HG03108 (cell line): ENCODE measurements around the gene USP13.
"Not testable (repeated sequence)": the region's sequence is repeated elsewhere in the genome, so short reads cannot be mapped to it uniquely, and the experiment has no call there.

Source experiments
- ATAC-seq: cut with Tn5 transposase; IDR thresholded peaks from one replicate; pipeline ENCODE4 v1.9.1; 2021; ENCODE audit warnings: moderate library complexity; ENCODE audit not compliant: unreplicated experiment

The USP13 gene

DNA sequence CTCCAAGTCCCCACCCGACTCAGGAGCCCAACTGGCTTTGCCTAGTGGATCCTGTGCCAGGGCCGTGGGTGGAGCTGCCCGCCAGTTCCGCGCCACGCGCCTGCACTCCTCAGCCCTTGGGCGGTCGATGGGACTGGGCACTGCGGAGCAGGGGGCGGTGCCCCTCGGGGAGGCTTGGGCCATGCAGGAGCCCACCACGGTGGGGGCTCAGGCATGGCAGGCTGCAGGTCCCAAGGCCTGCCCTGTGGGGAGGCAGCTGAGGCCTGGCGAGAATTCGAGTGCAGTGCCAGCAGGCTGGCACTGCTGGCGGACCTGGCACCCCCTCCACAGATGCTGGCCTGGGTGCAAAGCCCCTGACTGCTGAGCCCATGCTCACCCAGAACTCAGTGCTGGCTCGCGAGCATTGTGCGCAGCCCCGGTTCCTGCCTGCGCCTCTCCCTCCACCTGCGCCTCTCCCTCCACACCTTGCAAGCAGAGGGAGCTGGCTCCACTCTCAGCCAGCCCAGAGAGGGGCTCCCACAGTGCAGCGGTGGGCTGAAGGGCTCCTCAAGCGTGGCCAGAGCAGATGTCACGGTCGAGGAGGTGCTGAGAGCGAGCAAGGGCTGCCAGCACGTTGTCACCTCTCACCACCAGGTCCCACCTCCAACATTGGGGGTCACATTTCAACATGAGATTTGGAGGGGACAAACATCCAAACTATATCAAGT is 122.7 kb downstream of the USP13 start:
- no peak for ATAC-seq

DNA sequence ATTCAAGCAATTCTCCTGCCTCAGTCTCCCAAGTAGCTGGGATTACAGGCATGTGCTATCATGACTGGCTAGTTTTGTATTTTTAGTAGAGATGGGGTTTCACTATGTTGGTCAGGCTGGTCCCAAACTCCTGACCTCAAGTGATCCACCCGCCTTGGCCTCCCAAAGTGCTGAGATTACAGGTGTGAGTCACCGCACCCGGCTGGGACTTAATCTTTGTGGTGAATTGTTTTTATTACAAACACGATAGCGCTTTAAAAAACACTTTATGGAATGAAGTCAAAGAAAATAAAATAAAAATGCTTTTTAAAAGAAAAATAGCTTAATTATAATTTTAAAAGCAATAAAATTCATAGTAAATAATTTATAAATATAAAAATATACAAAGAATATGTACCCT is 130.0 kb downstream of the USP13 start:
- ATAC-seq: not testable (repeated sequence)

DNA sequence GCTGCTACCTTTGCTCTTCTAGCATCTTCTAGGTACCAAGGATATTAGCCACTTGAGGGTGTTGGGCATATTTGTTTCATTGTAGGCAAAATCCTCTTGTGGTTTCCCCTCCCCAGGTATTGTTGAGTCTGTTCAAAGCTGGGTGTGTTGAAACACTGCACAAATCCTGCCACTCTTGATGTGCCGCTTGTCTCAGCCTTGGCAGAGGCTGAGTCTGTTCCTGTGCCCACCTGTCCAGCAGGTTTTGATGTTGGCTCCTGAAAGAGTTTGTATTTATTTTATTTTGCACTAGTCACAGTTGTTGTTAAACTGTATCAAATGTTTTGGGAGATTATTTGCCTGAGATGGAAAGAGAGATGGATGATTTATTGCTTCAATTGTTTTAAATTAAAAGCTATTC is 136.2 kb downstream of the USP13 start:
- ATAC-seq: no peak

DNA sequence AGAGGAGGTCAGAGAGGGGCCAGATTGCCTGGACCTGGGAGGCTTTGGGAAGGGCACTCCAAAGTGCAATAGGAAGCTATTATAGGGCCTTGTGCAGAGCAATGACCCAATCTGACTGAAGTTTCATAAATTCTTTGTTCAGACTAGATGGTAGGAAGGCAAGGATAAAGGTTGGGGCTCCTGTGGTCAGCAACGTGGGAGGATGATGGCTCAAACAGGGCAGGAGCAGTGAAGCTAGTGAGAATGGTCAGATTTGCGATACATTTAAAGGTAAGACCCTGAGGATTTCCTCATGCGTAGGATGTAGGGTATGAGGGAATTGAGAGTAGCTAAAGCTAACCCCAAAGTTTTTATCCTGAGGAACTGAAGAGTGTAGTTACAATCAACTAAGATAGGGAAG is 139.0 kb downstream of the USP13 start:
- no peak for ATAC-seq

DNA sequence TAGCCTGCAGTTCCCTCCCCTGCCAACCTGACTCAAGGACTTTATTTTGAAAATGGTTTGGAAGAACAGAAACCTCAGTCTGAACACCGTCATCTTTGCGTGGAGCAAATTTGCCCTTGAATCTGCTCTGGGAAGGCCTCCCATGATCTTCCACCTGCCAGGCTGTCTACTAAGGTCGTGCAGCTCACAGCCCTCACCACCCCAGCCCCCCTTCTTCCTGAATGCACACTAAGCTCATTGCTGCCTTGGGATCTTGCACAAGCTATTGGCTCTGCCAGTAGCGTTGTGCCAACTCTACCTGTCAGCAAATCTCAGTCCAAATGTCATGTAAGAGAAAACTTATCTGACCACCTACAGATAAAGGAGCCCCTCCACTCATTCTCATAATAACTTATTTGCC is 141.5 kb downstream of the USP13 start:
- no peak for ATAC-seq

DNA sequence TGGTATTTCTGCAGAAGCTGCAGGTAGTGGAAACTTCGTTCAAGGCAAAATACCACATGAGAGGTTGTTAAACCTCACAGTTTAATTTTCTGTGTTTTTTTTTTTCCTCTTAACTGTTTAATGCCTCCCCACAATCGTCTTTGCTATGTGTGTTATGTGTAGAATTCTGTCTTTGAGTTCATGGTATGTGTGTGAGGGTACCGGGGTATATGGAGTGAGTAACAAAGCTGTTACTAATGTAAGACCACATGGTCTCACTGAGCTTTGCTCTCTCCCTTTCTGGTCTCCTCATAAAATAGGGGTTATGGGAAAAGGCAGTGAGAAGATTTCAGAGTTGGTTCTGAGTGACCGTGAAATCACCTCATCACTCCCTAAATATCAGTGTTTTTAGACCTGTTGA is 143.6 kb downstream of the USP13 start:
- ATAC-seq: no peak

DNA sequence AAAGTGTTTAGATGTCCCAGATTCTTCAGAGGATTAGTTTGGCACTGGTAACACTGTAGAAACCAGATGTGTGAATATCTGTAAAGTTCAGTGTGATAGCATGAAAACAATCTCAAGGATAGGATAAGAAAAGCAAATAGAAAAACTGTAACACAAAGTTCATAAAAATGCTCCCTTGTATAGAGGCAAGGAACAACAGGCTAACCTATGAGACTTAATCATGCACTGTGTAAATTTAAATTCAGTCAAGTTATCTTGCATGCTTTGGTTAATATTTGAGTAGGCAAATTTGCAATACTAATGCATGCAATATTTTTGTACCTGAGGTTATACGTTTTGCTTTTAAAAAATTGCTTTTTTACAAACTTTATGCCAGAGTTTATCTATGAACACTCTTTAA is 144.4 kb downstream of the USP13 start:
- no peak for ATAC-seq

DNA sequence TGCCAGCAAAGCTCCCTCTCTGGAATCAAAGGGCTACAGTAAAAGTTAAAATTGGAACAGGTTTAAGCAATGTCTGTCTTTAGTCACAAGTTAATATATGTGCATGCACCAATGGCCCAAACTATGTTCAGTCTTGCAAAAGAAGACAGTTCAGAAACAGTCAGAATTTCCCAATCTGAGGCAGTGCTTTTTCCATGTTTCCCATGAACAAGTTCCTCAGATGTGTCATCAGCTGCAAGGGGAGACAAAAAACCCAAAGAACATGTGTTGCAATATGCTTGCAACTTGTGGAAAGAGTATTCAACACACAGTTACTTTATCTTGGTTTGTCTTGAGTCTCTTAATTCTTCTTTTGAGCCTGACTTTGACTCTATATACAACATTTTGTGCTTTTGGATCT is 148.4 kb downstream of the USP13 start:
- ATAC-seq: no peak

DNA sequence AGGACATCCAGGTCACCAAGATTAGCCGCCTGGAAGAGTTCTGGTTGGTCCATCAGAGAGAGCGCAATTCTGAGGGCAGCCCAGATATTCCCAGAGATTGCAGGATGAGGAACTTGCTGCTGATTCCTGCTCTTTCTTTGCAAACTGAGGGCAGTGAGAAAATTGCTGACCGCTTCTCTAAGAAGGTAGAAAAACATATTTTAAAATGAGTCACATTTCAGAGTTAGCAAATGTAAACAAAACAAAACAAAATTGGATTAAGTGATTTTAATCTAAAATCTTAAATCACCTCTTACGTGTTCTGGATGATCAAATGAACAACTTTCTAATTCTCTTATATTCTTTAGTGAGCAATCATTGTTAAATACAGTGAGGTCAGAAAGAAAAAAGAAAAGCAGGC is 149.0 kb downstream of the USP13 start:
- no peak for ATAC-seq

DNA sequence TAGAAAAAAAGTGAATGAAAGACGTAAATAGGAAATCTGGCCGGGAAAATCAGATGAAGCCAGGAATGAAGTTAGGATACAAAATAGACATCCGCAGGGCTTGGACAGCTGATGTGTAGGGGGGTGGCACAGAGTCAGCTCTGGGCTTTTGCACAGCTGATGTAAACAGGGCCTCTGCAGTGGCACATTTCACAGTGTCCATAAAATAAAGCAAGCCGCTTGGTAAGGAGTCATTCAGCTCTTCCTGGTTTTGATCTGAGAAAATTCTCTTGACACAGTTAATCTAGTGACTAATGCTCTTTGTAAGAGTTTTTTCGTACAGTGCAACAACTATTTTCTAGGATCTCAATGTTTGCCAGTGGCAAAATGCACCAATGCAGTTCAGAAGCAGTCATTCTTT is 153.3 kb downstream of the USP13 start:
- ATAC-seq: no peak

DNA sequence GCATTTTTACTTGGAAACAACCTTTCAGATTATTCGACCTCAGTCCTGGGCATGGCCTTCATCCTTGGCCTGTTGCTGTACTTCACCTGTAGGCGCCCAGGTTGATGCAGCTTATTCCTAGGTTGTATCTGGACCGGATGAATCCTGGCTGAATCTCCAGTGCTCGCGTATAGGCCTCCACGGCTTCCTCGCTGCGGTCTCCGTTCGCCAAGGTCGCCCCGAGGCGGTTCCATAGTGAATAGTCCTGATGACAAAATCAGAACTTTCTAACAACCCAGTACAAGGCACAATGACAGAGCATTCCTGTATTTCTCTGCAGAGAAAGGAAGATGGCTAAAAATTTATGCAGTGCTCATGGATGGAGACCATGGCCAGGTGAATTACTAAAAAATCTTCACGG is 154.7 kb downstream of the USP13 start:
- ATAC-seq: no peak

DNA sequence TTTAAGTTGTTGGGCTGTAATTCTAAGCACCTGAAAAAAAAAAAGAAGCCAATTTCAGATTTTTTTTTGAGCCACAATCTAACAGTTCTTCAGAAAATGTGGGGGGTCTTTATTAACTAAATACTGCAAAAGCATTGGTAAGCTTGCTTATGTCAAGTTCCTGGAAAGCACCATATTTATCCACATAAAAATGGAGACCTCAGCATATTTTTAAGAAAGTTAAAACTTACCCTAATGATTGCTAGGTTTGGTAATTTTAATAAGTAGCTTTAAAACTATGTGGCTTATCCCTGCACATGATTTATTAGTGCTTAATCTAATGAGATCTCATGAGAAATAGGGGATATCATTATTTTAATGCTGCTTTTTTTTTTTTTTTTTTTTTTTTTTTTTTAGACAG is 156.8 kb downstream of the USP13 start:
- no peak for ATAC-seq

DNA sequence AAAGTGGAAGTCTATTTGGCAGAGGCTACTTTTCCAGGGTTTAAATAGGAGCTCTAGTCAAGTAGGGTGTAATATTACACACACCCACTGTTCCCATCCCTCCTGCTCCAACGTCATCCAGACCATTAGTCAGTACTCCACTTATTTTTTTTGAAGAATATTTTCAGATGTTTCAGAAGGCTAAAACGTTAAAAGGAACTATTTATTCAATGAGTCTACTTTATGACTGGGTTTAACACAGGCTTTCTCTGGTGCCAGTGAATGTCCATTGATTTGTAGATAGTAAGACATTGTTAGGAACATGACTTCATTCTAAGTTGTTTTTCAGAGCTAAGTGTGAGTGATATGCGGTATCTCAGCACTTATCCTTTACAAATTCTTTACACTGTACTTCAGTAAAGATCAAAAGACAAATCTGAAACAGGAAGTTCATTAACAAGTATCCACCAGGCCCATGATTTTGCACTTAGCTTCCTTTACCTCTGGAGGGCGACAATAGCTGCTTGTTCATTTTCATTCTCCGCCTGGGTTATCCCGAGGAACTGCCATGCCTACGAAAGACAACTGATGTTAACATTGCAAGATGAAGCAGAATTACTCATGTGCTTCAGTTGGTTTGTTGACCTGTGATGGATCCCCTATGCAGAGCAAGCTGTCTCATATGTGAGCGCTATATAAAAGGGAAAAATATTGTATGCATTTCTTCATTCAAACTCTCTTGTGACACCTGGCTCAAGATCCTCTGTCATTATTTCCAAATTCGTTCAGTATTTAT is 158.7 kb downstream of the USP13 start:
- peak; percentile 80 for ATAC-seq

DNA sequence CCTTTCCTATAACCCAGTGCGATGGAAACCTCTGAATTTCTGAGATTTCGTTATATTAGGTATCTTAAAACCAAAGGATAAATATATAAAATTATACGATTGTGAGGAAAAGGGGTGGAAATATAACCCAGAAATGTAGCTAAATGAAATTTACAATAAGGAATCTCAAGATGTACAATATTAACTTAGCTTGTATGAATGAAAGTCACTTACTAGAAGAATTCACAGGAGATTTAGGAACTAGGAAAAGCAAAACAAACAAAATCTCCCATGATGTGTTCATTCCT is 159.2 kb downstream of the USP13 start:
- no peak for ATAC-seq

DNA sequence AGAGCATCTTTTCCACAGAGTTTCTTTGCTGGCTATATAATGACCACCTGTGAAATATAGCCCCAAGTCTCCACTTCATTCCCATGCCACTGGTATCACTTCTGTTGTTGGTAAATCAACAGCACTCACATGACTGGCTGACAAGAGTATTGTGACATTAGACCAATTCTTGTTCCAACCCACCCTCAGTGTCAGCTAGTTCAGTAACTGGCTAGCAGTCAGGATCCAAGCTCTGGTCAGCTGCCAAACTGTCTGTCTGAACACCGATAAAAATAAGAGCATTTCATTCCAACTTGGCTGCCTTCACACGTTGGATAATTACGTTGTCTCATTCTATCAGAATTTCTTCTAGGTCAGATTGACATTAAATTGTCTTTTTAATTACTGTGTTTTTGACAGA is 166.5 kb downstream of the USP13 start:
- no peak for ATAC-seq

DNA sequence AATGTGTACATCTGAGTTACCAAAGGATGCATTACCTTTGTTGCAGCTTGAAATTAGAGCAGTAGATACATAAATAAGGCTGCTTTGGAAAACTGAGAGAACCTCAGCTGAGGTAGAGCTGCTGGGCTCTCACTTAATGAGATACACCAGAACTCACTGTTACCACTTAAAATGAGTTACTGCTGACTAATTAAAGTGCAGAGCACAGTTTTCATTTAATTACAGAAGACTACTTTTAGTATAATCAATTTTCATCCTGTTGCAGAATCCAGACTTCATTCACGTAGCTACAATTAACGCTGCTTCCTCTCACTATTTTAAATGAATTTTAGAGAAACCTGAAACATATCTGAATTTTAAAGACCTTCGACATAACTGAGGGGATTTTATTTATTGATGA is 169.5 kb downstream of the USP13 start:
- no peak for ATAC-seq

DNA sequence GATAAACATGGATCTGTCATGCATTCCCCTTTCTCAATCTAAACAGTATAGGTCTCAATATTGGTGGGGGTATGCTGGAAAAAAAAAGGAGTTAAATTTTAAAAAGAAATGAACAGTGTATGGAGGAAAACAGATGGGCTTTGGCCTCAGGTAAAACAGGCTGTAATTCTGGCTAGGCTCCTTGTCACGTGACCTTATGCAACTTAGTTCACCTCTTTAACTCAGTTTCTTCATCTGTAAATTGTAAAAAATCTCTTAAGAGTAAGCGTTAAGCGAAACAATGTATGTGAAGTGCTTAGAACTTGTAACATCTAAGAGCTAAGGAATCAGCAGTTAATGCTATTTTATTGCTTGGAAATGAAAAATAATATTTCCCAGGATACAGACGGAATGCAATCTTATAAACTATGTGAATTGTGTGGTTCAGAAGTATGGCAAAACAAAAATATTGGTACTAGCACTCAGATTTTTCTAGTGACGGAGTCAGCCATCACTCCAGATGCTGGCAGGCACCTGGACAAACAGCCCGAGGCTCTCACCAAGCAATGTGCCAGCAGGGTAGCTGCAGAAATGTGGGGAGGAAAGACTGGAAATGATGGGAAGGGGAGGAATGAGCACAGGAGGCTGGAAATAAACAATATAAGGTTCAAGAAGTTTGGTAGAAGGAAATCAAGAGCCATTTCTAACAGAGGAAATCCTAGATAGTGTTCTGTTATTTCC is 172.8 kb downstream of the USP13 start:
- no peak for ATAC-seq

DNA sequence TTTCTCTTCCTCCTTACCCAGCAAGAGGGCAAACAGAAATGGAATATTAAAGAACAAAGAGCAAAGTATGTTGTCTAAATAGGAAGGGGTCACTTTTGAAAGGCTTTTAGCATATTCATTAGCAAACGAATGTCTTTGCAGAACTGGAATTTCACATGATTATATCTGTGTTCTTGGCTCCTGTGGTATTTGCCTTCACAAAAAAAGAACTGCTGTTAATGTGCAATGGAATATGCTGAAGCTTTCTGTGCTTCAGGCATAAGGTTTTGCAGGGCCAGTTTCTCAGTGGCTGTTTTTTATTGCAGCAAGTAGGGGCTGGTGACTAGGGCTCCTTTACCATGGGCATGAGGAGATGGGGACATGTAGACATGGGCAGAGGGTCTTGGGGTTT is 173.4 kb downstream of the USP13 start:
- ATAC-seq: no peak

DNA sequence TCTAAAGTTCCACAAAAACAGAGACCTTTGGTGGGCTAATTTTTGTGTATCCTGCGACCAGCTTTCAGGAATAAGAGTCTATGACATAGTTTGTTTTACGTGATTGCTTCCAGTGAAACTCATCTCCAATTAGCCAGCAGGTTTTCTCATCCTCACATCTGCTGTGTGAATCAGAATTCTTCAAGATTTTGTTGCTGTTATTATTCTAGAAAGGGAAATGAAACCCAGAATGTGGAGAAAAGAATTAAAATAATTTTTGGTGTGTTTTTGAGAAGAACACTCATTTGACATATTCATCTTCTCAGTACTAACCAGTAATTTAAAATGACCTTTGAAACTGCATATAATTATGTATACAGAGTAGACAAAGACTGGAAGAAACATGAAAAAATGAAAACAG is 175.9 kb downstream of the USP13 start:
- ATAC-seq: no peak

DNA sequence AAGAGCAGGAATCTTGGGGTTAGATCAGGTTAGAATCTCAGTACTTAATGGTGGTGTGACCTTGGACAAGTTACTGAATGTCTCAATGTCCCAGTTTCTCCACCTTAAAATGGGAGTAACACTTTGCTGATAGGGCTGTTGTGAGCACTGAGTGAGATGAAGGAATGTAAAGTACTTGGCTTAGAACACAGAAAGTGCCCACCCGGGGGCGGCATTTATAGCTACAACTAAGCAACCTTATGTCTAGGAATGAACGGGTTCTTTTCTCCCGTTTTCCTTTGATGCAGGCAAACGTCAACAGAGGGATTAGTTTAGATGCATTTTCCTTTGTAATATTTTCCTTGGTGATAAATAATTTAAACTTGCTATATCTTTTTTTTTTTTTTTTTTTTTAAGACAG is 176.6 kb downstream of the USP13 start:
- no peak for ATAC-seq

DNA sequence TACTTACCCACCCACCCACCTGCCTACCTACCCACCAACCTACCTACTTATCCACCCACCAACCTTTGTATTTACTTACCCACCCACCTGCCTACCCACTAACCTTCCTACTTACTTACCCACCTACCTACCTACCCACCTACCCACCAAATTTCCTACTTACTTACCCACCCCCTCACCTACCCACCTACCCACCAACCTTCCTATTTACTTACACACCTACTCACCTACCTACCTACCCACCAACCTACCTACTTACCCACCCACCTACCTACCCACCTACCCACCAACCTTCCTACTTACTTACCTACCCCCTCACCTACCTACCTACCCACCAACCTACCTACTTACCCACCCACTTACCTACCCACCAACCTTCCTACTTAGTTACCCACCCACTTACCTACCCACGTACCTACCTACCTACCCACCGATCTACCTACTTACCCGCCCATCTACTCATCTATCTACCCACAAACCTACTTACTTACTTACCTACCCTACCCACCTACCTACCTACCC is 179.6 kb downstream of the USP13 start:
- no peak for ATAC-seq

DNA sequence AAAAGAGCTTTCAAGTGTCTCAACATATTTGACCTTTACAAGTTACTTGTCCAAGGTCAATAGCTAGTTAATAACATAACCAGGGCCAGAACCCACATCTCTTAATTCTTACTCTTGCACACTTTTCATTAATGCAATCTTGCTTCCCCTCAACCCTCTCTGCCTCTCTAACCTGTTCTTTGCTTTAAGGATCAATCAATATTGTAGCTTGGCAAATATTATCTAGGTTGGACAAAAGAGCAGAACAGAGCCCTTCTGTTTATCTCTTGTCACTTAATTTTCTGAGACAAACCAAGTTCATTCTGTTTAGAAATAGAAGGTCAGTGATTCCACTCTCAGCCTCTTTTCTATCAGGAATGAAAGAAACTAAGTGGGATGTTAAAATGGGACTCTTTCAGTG is 180.5 kb downstream of the USP13 start:
- no peak for ATAC-seq
